HG03432 (cell line): ENCODE data around the gene ARHGAP12.

Experiments
- ATAC-seq: cut with Tn5 transposase; IDR thresholded peaks from one replicate; pipeline ENCODE4 v1.9.1; 2021; ENCODE audit warnings: mild to moderate bottlenecking, moderate library complexity; ENCODE audit not compliant: unreplicated experiment

Gene ARHGAP12

DNA sequence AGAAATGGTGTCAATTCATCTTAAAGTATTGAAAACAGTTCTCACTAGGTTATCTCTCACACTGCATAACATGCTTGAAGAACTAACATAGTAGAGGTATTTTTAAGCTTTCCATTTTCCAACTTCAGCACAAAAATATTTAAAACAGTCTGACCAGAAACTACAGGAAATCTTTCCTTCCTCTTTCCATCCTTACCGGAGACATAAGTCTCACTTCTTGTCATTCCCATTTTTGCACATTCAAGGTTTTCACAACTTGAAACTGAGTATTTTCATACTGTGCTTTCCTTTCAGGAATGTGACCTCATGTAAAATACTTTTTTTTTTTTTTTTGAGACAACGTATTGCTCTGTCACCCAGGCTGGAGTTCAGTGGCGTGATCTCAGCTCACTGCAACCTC lies 45.2 kb downstream of the ARHGAP12 start:
- ATAC-seq: no peak

DNA sequence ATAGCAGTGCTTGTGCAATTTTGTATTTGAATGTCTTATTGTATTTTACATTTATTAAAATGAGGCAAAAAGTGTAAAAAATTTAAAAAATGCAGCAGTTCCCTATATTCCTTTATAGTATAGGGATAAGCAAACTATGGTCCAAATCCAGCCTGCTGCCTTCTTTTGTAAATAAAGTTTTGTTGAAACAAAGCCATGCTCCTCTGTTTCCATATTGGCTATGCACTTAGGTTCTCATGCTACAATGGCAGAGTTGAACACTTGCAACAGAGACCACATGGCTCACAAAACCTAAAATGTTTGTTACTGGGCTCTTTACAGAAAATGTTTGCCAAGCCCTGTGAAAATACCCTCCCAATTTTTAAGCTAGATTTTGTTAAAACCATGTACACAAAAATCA lies 50.1 kb downstream of the ARHGAP12 start:
- ATAC-seq: no peak

DNA sequence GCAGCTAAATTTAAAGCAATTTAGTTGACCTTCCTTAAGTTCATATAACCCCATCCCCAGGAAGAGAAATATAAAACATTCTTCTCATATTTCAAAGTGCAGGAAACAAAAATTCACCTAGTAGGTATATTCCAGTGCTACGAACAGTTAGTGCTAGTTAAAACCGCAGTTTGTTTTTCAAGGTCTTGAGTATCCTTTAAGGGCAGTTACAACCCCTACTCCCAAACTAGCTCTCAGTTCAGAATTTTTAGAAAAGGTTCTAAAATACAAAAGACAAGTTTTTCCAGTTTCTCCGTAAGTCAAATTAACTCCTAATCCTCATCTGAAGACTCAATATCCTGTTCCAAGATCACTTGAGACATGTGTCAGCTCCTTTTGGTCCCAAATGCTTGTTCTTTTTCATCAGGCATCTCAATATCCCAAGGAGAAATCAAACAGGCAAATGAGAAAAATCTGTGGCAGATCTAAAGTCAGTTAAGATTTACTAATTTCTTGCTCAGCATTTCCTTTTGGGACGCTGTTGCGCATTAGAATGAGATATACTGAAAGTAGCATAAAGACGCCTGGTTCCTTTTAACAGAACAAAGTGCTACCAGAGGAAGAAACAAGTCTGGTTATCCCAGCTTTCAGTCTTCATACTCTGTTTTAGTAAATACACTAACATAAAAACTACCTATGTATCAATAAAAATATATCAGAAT lies 51.8 kb downstream of the ARHGAP12 start:
- ATAC-seq: no peak

DNA sequence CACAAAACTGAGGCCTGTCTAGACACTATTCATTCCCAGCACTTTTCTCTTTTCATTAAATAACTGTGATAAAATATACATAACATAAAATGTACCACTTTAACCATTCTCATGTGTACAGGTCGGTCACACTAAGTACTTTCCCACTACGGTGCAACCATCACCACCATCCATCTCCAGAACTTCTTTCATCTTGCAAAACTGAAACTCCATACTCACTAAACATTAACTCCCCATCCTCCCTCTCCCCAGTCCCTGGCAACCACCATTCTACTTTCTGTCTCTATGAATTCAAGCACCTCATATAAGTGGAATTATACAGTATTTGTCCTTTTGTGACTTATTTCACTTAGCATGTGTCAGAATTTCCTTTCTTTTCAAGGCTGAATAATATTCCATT lies 53.0 kb downstream of the ARHGAP12 start:
- ATAC-seq: peak; percentile 86

DNA sequence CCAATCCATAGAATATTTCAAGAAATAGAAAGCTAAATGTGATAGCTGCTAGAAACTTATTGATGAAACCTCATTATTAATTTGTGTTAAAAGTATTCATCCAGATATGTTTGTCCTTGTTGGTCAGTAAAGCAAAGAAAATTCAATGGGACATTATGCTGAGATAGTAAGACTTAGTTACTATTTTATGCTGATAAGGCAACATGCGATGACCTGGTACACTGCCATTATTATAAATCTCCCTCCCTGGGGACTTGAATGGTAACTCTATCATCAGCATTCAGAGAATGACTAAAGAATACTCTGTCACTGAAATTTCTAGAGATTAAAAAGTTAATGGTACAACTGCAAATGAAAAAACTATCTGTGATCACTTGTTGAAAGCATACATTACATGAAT lies 54.9 kb downstream of the ARHGAP12 start:
- no peak for ATAC-seq

DNA sequence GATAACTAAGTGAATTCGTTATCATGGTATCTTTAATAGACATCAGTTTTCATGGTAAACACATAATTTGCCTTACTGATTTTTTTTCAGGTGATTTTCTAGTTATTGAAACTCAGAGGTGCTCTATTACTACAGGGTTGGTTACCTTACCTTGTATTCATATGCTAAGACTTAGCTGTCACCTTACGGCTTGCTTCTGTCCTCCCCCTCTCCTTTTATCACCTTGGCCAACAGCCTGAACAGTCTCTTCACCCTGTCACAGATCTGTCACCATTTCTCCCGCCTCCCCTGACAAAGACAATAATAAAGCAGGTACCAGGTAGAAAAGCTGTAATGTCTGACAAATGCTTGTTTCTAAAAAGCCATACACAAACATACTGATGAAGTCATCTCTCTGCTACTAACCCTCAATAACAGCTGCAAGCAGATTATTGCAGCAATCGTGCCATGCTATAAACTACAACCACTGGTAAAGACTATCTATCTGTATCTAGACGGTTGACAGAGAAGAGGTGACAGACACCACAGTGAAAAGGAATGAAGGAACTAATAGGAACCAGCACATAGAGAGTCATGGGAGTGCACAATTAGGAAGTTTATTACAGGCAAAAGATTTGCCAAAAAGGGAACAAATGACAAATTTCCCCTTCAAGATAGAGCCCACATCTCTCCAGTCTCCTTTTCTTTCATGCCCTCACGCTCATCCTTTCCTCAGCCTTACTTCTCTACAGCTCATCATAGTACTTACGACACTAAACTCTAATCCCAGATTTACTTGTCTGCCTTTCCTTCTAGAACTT lies 57.2 kb downstream of the ARHGAP12 start:
- no peak for ATAC-seq

DNA sequence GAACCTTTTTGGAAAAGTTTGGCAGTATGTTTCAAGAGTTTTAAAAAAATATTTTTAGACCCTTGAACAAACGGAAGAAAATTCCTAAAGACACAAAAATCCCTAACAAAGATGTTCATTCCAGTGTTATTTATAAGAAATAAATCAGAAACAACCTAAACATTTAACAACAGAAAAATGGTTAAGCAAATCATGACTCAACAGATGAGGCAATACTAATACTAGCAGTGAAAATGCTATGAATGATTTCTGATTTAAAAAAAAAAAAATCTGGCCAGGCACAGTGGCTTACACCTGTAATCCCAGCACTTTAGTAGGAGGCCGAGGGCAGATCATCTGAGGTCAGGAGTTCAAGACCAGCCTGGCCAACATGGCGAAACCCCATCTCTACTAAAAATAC lies 61.0 kb downstream of the ARHGAP12 start:
- ATAC-seq: no peak

DNA sequence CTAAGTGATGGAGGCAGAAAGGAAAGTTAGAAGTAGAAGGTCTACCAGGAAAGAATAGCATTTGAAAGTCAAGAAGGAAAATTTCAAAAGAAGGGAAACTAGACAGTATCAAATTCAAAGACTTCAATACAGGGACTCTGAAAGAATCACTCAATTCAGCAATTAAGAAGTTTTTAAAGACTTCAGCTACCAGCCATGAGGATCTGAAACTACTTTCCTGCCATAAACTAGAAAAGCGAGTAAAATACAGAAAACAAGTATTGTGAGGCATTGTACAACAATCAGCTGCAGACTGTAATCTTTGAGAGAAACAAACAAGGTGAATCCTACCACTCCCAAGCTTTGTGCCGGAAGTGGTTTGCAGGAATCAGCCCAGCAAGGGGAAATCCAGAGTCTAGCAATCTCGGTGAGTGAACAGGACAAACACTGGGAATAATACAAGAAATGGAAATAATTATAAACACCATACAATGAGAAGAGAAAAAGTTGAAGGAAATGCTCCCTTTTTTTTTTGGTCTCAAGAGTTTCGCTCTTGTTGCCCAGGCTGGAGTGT lies 62.4 kb downstream of the ARHGAP12 start:
- no peak for ATAC-seq

DNA sequence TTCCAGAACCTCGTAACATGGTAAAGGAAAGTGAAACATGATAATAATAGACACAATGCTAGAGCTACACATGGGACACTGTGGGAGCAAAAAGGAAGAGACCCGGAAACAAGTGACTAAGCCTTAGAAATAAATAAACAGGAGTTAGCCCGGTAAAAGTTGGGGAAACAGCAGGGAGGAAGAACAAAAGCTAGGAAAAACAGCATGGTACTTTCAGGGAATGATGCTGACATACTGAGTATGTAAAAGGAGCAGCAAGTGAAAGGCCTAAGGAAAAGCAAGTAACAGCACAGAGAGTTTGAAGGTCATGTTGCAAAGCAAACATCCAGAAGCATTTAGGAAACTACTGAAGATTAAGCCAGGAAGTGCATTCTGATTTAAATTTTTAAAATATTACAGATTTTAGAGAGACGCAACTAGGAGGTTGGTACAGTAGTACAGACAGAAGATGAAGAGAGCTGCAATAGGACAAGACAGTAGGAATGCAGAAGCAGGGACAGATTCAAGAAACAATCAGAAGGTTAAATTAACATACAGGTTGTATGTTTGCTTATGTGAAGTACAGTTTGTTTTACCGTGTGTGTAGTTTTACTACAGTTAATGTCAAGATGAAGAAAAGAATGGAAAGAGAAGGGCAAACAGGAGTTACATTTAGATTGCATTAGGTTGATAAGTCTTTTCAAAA lies 63.7 kb downstream of the ARHGAP12 start:
- ATAC-seq: no peak

DNA sequence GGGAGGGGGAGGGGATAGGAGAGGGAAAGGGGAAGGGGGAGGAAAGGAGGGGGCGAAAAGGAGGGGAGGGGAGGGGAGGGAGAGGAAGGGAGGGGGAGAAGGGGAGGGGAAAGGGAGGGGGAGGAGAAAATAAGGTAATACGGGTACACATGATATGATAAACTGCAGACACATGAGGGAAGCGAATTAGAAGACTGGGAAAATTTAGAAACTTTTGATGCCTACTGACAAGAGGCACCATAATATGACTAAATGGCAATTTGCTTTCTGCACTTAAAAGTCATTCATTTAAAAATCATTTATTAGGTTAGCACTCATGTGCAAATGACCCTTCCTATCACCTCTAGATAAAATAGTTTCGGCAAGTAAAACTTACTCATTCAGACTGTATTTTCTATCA lies 73.6 kb downstream of the ARHGAP12 start:
- ATAC-seq: no peak

DNA sequence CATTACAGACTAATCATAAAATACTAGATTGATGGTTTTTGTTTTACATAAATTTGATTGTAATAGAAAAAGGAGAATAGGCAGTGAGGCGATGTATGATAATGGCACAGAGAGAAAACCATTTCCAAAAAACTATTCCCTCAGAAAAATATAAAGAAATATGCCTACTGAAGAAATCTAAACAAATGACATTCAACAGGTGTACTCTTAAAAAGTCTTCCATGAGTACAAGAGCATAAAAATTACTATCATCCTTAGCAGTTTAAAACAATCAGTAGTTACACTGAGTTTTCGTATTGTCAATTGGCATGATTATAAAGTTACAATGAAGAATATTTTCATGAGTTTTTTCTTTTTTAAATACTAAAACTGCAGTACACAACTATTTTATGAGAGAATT lies 75.0 kb downstream of the ARHGAP12 start:
- ATAC-seq: no peak

DNA sequence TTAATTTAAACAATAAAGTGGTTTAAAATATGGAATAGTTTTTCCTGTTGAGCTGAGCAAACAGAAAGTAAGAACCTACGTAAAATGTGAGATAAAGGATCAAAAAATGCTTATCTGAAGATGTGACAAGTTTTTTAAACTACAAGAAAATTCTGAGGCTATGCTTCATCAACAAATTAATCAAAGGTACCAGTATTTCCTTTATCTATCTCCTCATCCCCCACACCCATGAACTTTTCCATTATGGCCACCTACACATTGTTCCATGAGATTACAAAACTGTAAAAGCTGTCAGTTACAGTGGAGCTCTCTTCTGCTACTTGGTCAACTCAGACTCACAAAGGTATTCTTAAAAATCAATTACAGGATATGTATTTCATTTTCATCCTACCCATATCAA lies 77.4 kb downstream of the ARHGAP12 start:
- no peak for ATAC-seq

DNA sequence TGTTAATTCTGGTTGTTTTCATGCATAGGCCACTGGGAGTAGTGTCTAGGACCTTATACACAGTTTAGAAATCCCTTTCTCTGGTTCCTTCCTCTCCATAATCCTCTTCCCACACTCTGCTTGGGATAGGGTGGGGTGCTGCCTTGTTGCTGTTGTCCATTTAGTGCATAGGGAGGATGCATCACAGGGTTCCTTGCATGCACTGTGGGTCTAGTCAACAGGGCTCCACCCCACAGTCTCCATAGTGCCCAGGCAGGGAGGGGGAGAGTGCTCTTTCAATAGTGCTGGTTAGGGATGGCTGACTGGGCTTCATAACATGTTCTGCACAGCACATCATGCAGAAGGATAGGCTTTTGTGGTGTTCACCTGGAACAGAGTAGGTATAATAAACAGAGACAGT lies 81.1 kb downstream of the ARHGAP12 start:
- ATAC-seq: no peak

DNA sequence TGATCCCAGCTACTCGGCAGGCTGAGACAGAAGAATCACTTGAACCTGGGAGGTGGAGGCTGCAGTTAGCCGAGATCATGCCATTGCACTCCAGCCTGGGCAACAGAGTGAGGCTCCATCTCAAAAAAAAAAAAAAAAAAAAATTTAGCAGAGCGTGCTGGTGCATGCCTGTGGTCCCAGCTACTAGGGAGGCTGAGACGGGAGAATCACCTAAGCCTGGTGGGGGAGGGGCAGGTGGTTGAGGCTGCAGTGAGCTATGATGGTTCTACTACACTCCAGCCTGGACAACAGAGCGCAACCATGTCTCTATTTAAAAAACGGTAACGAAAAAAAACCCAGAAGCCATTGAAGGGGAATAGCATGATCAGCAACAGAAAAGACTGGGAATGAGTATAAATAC lies 89.9 kb downstream of the ARHGAP12 start:
- ATAC-seq: no peak

DNA sequence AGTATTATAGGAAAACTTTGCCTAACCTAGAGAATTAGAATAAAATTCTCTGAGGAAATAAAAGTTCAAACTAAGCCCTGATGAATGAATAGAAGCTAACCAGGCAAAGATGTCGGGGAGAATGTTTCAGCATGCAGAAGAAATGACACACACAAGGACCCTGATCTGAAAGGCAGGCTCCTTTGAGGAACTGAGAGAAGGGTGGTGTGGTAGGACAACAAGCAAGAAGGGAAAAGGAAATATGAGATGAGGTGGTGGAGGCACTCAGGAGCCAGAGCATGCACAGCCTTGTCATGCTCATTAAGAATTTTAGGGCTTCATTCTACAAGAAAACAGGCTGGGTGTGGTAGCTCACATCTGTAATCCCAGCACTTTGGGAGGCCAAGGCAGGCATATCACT lies 90.6 kb downstream of the ARHGAP12 start:
- ATAC-seq: no peak

DNA sequence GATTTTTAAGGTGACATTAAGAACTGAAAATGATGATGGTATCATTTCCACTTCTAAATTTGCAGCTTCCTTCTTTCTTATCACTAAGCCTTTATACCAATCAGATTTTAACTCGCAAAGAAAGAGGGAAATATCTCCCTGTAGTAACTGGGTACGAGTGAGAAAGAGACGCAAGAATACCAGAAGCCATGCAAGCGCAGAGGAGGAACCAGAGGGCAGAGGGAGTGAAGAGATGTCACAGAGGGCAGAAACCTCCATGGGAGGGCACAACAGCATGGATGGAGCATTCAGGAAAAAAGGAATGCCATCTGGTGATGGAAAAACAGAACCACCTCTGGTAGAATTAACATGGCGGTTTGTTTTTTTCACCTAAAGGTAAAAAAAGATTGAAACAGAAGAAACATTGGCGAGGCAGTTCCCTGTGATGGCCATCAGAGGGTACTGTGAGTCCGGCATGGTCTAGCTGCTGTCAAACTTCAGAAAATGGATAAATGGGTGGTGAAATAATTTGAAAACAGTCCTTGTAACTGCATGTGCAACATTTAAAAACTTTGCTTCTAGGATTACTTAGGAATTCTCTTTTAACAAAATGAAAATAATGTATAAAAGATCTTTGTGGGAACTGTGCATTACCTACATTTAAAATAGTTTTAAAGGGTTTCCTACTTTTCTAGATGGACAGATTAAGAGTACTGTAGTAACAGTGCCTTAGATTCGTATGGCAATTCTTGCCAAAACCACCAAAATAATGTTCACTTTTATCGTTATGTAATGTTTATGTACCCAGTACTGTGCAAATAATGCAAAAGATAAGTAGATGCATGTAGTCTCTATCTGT lies 91.8 kb downstream of the ARHGAP12 start:
- ATAC-seq: no peak

DNA sequence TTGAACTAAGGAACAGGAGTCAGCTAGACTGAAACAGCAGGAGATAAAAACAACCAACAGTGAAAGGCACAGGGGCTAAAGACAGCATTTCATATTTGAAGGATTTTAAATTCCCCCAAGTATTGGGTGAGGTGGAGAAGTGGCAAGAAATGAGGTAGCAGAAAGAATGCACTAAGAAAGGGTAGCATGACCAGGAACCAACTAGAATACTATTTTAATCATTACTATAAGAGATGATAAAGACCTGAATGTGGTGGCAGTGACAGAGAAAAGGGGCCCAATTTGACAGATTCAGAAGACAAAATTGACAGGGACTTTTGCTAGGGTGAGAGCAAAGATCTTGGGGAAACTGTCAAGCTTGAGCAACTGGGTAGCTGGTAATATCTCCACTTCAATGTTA lies 94.9 kb downstream of the ARHGAP12 start:
- ATAC-seq: no peak

DNA sequence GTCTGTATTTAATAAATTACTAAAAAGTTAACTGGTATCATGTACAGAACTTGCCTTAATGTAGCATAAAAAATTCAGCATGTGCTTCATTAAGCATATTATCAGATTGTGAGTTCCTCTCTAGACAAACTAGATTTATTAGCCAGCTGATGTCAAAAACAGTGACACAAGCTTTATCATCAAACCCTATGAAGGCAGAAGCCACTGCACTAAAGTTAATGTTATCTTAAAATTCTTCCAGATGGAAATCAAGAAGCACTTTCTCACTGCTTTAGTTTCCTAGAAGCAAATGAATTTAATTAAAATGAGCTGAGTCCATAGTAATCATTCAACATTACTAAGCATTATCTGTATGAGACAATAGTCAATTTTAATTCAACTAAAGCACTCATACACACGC lies 96.4 kb downstream of the ARHGAP12 start:
- no peak for ATAC-seq

DNA sequence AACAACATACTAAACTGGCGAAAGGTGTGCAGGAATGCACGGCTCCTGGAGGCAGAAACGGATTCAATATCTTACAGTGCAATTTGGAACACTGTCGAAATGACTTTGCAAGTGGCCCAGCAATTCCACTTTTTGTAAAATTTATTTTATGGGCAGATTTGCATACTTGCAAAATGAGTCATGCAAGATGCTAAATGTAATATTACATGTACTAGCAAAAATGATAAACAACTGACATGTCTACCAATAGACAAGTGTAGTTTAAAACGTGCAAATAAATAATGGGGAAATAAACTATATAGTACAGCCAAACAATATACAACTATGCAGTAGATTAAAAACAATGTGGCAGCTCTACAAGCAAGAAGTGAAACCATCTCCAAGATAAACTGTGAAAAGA lies 97.7 kb downstream of the ARHGAP12 start:
- no peak for ATAC-seq

DNA sequence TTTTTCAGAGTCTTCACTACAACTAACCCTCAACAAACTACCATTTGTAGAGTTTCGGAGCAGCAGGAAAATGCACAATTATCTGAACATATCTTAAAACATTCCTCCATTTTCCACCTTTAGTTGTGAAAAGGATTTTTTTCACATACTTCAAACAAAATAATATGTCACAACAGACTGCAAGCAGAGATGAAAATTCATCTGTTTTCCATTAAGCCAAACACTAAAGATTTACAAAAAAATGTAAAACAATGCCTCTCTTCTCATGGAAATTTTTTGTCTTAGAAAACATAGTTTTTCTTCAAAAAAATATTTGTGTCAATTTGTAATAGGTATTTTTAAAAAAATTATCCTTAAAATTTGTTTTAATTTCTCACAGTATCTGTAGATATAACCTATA lies 98.9 kb downstream of the ARHGAP12 start:
- no peak for ATAC-seq

DNA sequence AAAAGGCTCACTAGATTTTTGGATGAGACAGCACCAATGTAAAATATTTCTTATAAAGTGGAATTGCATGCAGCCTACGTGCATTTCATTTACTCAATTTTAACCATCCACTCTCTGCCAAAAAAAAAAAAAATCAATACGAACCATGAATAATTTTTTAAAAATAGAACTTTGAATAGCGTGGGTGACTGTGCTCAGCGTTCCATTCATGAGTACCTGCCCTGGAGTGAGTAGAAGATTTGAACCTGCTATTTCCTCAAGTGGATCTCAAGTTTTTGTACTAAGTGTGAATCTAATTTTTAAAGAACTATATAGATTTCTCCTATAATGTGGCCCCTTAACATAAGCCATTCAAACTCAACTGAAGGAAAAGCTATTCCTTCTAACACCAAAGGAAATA lies 105.3 kb downstream of the ARHGAP12 start:
- ATAC-seq: no peak
